Measurements from ENCODE around the gene DNAH2.

DNAH2 gene

GRCh38 chr17:7824021-7824924 is 106.7 kb downstream of the DNAH2 start:
- DNase-seq = no peak

GRCh38 chr17:7825206-7825990 is 107.9 kb downstream of the DNAH2 start:
- DNase-seq = no peak

- DNase-seq = no peak
Measured at GRCh38 chr17:7830616-7831015, 113.1 kb downstream of the DNAH2 start.

- DNase-seq = no peak
Measured at GRCh38 chr17:7831233-7831632, 113.7 kb downstream of the DNAH2 start.

GRCh38 chr17:7832431-7832830 is 114.9 kb downstream of the DNAH2 start:
- DNase-seq = no peak

GRCh38 chr17:7833011-7833794 is 115.7 kb downstream of the DNAH2 start:
- DNase-seq = no peak

- DNase-seq = peak; percentile 77 to 80 (median 78)
Measured at GRCh38 chr17:7833795-7834541, 116.4 kb downstream of the DNAH2 start, which contains the start of gene KDM6B. KDM6B (plus strand) TSS chr17:7834217; CDS start chr17:7845555, 11,338 bp downstream.

GRCh38 chr17:7834542-7834956 is 117.0 kb downstream of the DNAH2 start:
- DNase-seq = no peak

GRCh38 chr17:7834957-7835813 is 117.6 kb downstream of the DNAH2 start:
- peak; percentile 78 to 82 (median 80) for DNase-seq

GRCh38 chr17:7835814-7836595 is 118.5 kb downstream of the DNAH2 start:
- no peak for DNase-seq

GRCh38 chr17:7836596-7837407 is 119.3 kb downstream of the DNAH2 start:
- peak in 2 of 4 experiments; percentile 36 to 56 for DNase-seq

- no peak for DNase-seq
Measured at GRCh38 chr17:7837408-7838088, 120.0 kb downstream of the DNAH2 start.

GRCh38 chr17:7838090-7839075 is 120.8 kb downstream of the DNAH2 start:
- DNase-seq = no peak

GRCh38 chr17:7839190-7839875 is 121.8 kb downstream of the DNAH2 start:
- no peak for DNase-seq

GRCh38 chr17:7839876-7840261 is 122.3 kb downstream of the DNAH2 start:
- DNase-seq = no peak

GRCh38 chr17:7840441-7840840 is 122.9 kb downstream of the DNAH2 start:
- no peak for DNase-seq

- no peak for DNase-seq
Measured at GRCh38 chr17:7840875-7841274, 123.3 kb downstream of the DNAH2 start.

Measured in activated CD4-positive, CD25-positive, alpha-beta regulatory T cell (primary cell).